Esophagus muscularis mucosa (tissue), 4 donors: ENCODE measurements around the gene ANKFY1.

Experiments used
- EP300 ChIP-seq: sonication (generic); formaldehyde crosslinking; IDR thresholded peaks from one replicate; pipeline ENCODE4 v1.6.1; 2017; ENCODE audit warnings: antibody characterized with exemption
- POLR2A ChIP-seq: fragments of 450-650 bp; IDR thresholded peaks from one replicate; pipeline ENCODE4 v1.6.1; 2017; ENCODE audit warnings: antibody characterized with exemption, moderate library complexity, mild to moderate bottlenecking, low read depth
- TF ChIP-seq, protein P1 (sequence below), 3 experiments: fragments of 200-600 bp in 2 of 3; fragments of 450-650 bp in 1 of 3; sonication (generic) in 2 of 3; IDR thresholded peaks; one replicate each; pipeline ENCODE4 v1.5.1; 2017 to 2019; ENCODE audit warnings: antibody characterized with exemption in 3 of 3, mild to moderate bottlenecking in 2 of 3, moderate library complexity in 1 of 3

DNA sequence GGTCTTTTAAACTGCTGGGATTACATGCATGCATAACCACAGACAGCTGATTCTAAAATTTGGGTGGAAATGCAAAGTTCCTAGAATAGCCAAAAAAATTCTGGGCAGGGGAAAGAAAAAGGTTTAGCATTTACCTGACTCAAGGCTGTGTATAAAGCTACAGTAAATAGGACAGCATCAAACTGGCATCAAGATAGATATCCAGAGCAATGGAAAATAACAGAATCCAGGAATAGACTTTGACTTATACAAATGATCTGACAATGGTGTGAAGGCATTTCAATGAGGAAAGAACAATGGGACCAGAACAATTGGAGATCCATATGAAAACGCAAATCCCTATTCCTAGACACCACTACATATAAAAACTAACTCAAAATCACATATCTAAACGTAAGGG is 12.9 kb downstream of the ANKFY1 start:
- TF ChIP-seq POLR2A (no peak), EP300 (no peak)
- TF ChIP-seq, protein P1, sequence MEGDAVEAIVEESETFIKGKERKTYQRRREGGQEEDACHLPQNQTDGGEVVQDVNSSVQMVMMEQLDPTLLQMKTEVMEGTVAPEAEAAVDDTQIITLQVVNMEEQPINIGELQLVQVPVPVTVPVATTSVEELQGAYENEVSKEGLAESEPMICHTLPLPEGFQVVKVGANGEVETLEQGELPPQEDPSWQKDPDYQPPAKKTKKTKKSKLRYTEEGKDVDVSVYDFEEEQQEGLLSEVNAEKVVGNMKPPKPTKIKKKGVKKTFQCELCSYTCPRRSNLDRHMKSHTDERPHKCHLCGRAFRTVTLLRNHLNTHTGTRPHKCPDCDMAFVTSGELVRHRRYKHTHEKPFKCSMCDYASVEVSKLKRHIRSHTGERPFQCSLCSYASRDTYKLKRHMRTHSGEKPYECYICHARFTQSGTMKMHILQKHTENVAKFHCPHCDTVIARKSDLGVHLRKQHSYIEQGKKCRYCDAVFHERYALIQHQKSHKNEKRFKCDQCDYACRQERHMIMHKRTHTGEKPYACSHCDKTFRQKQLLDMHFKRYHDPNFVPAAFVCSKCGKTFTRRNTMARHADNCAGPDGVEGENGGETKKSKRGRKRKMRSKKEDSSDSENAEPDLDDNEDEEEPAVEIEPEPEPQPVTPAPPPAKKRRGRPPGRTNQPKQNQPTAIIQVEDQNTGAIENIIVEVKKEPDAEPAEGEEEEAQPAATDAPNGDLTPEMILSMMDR (IDR thresholded peaks at IDR 0.05): no peak
